Activated naive CD8-positive, alpha-beta T cell treated with anti-CD3 and anti-CD28 coated beads, Interleukin-2, amount 10 ng/mL, durations not matched to agents 7 days and 5 days (primary cell): Measurements from ENCODE around the gene COL11A2. TPM values are rescaled to one million over a fixed set of nuclear protein-coding genes. Genes with fewer than 3 reads are reported as not detected.

ENCODE experiments used
- ATAC-seq: fragments of 150-1000 bp; cut with Tn5 transposase; one replicate; pipeline ENCODE4 v1.10.0; 2021; ENCODE audit warnings: low read depth, moderate library complexity
- POLR2A ChIA-PET: fragments of 350-600 bp; sonication (Branson Sonifier 250); formaldehyde crosslinking; loops from one replicate; lab custom pipeline; 2021; ENCODE audit warnings: antibody characterized with exemption; lab: Charles Lee
- DNase-seq: peaks from one replicate; pipeline ENCODE4 v3.0.0; 2021
- H3K27ac Mint-ChIP-seq: one replicate; pipeline ENCODE4 v1.8.0; 2022; ENCODE audit warnings: mild to moderate bottlenecking, mixed read lengths
- H3K27me3 Mint-ChIP-seq: one replicate; pipeline ENCODE4 v1.8.0; 2022; ENCODE audit warnings: mild to moderate bottlenecking, moderate library complexity, mixed read lengths
- H3K36me3 Mint-ChIP-seq: one replicate; pipeline ENCODE4 v1.8.0; 2021; ENCODE audit warnings: mild to moderate bottlenecking, mixed read lengths
- H3K4me1 Mint-ChIP-seq: one replicate; pipeline ENCODE4 v1.8.0; 2021; ENCODE audit warnings: mixed read lengths
- H3K4me3 Mint-ChIP-seq: one replicate; pipeline ENCODE4 v1.8.0; 2022; ENCODE audit warnings: mild to moderate bottlenecking, moderate library complexity, mixed read lengths
- H3K9me3 Mint-ChIP-seq: one replicate; pipeline ENCODE4 v1.8.0; 2021; ENCODE audit warnings: mixed read lengths
- microRNA-seq: library from miRNA; unstranded; fragments of <30 nt; microRNA quantifications from one replicate; pipeline ENCODE4 v1.2.0, GENCODE V29; 2022
- total RNA-seq, 2 experiments: library from RNA; stranded (reverse); gene quantifications; one replicate each; pipeline ENCODE4 v1.2.3, GENCODE V29; 2021

COL11A2 gene
- total RNA-seq, 2 experiments from 2014 or later: 1.00 to 1.1 TPM

- POLR2A ChIA-PET: no interaction called here
- no peak overlapping the region for H3K4me3 Mint-ChIP-seq
- DNase-seq: peak; percentile 39
- H3K4me1 Mint-ChIP-seq: peaks cover 19% of the 10 kb centered on the region
- ATAC-seq: peak; percentile 27
- H3K36me3 Mint-ChIP-seq: no peaks in the 10 kb centered on the region
- H3K27ac Mint-ChIP-seq: no peak overlapping the region
- H3K9me3 Mint-ChIP-seq: no peaks in the 10 kb centered on the region
- H3K27me3 Mint-ChIP-seq: peaks cover 71% of the 10 kb centered on the region
Observed at GRCh38 chr6:33116841-33117711, 75.2 kb downstream of the COL11A2 start.

GRCh38 chr6:33116417-33116816 is 75.8 kb downstream of the COL11A2 start:
- Mint-ChIP-seq H3K4me3 (no peak overlapping the region), H3K27me3 (peaks cover 74% of the 10 kb centered on the region), H3K27ac (no peak overlapping the region), H3K4me1 (peaks cover 19% of the 10 kb centered on the region), H3K9me3 (no peaks in the 10 kb centered on the region), H3K36me3 (no peaks in the 10 kb centered on the region)
- POLR2A ChIA-PET: no interaction called here
- no peak for DNase-seq
- no peak for ATAC-seq

- no peaks in the 10 kb centered on the region for H3K9me3 Mint-ChIP-seq
- H3K4me3 Mint-ChIP-seq: no peak overlapping the region
- POLR2A ChIA-PET: no interaction called here
- H3K36me3 Mint-ChIP-seq: no peaks in the 10 kb centered on the region
- no peak for DNase-seq
- H3K27ac Mint-ChIP-seq: no peak overlapping the region
- H3K27me3 Mint-ChIP-seq: peaks cover 81% of the 10 kb centered on the region
- ATAC-seq: no peak
- H3K4me1 Mint-ChIP-seq: peaks cover 19% of the 10 kb centered on the region
Observed at GRCh38 chr6:33114406-33114805, 77.9 kb downstream of the COL11A2 start.

- peaks cover 81% of the 10 kb centered on the region for H3K27me3 Mint-ChIP-seq
Observed at GRCh38 chr6:33113755-33114154, 78.5 kb downstream of the COL11A2 start.

More at GRCh38 chr6:33113755-33114154, 78.5 kb downstream of the COL11A2 start:
- no peaks in the 10 kb centered on the region for H3K36me3 Mint-ChIP-seq
- ATAC-seq: no peak
- POLR2A ChIA-PET: no interaction called here
- H3K4me3 Mint-ChIP-seq: no peak overlapping the region
- peaks cover 19% of the 10 kb centered on the region for H3K4me1 Mint-ChIP-seq
- peak overlapping the region; percentile 11 for H3K27ac Mint-ChIP-seq
- no peak for DNase-seq
- H3K9me3 Mint-ChIP-seq: no peaks in the 10 kb centered on the region

Small RNAs within 50 kb of the gene (microRNA-seq; reads per million reads assigned to microRNA genes)
- 11.9 reads per million, percentile 17 among the genes with 10 or more reads in this experiment for gene MIR219A1

Other genes with a start within 250 kb of the COL11A2 start
- 10 to 100 TPM; 32.1 to 36.1 TPM for gene HLA-DMA, start 239.4 kb downstream of the COL11A2 start, total RNA-seq
- 100 to 1,000 TPM; 365 to 371 TPM for gene BRD2, start 223.9 kb downstream of the COL11A2 start, total RNA-seq
- 1 to 10 TPM; 7.5 to 8.3 TPM for gene HLA-DOA, start 182.9 kb downstream of the COL11A2 start, total RNA-seq
- 10 to 100 TPM; 35.7 to 39.8 TPM for gene HLA-DPA1, start 118.8 kb downstream of the COL11A2 start, total RNA-seq
- 10 to 100 TPM; 43.4 to 44.7 TPM for gene HLA-DPB1, start 116.5 kb downstream of the COL11A2 start, total RNA-seq
- 10 to 100 TPM; 54.6 to 60.0 TPM for gene RXRB, start 8.2 kb upstream of the COL11A2 start, total RNA-seq
- 10 to 100 TPM; 41.7 to 44.8 TPM for gene SLC39A7, start 8.4 kb upstream of the COL11A2 start, total RNA-seq
- 10 to 100 TPM; 21.1 to 21.8 TPM for gene HSD17B8, start 12.2 kb upstream of the COL11A2 start, total RNA-seq
- gene RING1, start 16.0 kb upstream of the COL11A2 start, total RNA-seq: 10 to 100 TPM; 41.2 to 41.8 TPM
- gene VPS52, start 79.4 kb upstream of the COL11A2 start, total RNA-seq: 10 to 100 TPM; 72.3 to 76.0 TPM
- gene RPS18, start 79.6 kb upstream of the COL11A2 start, total RNA-seq: 1,000 to 10,000 TPM; 3,300 to 3,409 TPM
- 10 to 100 TPM; 32.0 to 35.4 TPM for gene B3GALT4, start 84.7 kb upstream of the COL11A2 start, total RNA-seq
- gene WDR46, start 96.8 kb upstream of the COL11A2 start, total RNA-seq: 10 to 100 TPM; 50.0 to 58.0 TPM
- gene PFDN6, start 97.1 kb upstream of the COL11A2 start, total RNA-seq: 10 to 100 TPM; 53.3 to 54.7 TPM
- 10 to 100 TPM; 65.4 to 65.5 TPM for gene RGL2, start 106.5 kb upstream of the COL11A2 start, total RNA-seq
- 100 to 1,000 TPM; 250 to 257 TPM for gene TAPBP, start 121.6 kb upstream of the COL11A2 start, total RNA-seq
- gene ZBTB22, start 125.3 kb upstream of the COL11A2 start, total RNA-seq: 10 to 100 TPM; 20.9 to 24.5 TPM
- gene DAXX, start 130.5 kb upstream of the COL11A2 start, total RNA-seq: 100 to 1,000 TPM; 108 to 117 TPM
- 100 to 1,000 TPM; 117 to 127 TPM for gene KIFC1, start 199.4 kb upstream of the COL11A2 start, total RNA-seq
- 100 to 1,000 TPM in 1 of 2 experiments, 10 to 100 TPM in 1; 98.3 to 105 TPM for gene PHF1, start 218.5 kb upstream of the COL11A2 start, total RNA-seq
- gene CUTA, start 225.6 kb upstream of the COL11A2 start, total RNA-seq: 100 to 1,000 TPM; 202 to 209 TPM
- gene SYNGAP1, start 227.6 kb upstream of the COL11A2 start, total RNA-seq: 10 to 100 TPM; 53.3 to 60.1 TPM